K562 (cell line): ENCODE measurements around the gene BRME1.

Experiments used
- CHD1 ChIP-seq: fragments of 200-600 bp; sonication (generic); IDR thresholded peaks from one replicate; pipeline ENCODE4 v1.6.1; 2012; ENCODE audit warnings: mild to moderate bottlenecking, moderate library complexity, low read length, inconsistent platforms
- CHD2 ChIP-seq: IDR thresholded peaks from 2 replicates; pipeline ENCODE4 v1.6.1; 2011; ENCODE audit warnings: low read depth, low read length
- POLR2AphosphoS5 ChIP-seq: IDR thresholded peaks from 2 replicates; pipeline ENCODE4 v1.6.1; 2011; ENCODE audit warnings: mild to moderate bottlenecking, low read depth, low read length, moderate library complexity; ENCODE audit not compliant: control insufficient read depth, insufficient read depth
- ZNF124 ChIP-seq: sonication (generic); formaldehyde crosslinking; IDR thresholded peaks from 2 replicates; pipeline ENCODE4 v1.8.1; 2022; ENCODE audit warnings: missing genetic modification reagents
- TF ChIP-seq, protein P1 (sequence below), 3 experiments: IDR thresholded peaks in 2 of 3; conservative IDR thresholded peaks in 1 of 3; 2 replicates each; pipeline ENCODE4 v1.5.1; 2011 to 2012; ENCODE audit warnings: low read length in 3 of 3, mild to moderate bottlenecking in 3 of 3, control low read depth in 2 of 3, improper control_type of control experiment in 1 of 3, inconsistent platforms in 1 of 3, low read depth in 1 of 3, mixed read lengths in 1 of 3, moderate library complexity in 1 of 3; ENCODE audit not compliant: insufficient read depth in 2 of 3

DNA sequence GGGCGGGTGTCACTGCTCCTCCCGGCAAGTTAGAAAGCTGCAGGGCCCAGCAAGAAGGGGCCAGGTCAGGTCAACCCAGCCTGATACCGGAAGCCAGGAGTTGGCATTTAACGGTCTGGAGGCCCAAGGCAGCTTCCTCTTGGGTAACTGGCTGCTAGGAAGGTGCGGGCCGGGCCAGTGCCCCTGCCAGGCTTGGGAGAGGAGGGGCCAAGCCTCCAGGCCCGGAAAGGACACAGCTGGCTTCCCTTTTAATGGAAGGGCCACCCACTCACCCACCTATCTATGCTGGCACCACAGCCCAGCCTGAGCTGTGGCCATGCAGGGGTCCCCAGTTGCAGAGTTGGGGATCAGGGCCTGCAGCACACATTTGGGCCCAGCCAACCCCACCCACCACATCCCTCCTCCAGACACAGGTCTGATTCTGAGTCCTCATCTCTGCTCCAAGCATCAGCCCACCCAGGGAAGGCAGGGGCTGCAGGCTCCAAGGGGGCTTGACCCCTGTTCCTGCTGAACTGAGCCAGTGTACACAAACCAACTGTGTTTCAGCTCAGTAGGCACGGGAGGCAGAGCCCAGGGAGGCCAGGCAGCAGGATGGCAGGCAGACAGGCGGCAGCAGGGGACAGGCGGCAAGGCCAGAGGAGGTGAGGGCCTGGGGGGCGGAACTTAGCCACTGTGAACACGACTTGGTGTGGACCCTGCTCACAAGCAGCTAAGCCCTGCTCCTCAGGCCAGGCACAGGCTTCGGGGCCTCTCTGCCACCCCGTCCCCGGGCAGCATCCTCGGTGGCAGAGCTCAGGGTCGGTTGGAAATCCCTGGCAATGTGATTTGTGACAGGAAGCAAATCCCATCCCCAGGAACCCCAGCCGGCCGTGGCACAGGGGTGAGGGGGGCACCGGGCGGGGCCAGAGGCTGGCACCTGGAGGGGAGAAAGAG is 69.9 kb downstream of the BRME1 start:
- TF ChIP-seq ZNF124 (CRISPR knock-in tag) (no peak), CHD2 (no peak), POLR2AphosphoS5 (peak; percentile 38; the same call in 1 of the 2 replicates), CHD1 (no peak)
- TF ChIP-seq, protein P1, sequence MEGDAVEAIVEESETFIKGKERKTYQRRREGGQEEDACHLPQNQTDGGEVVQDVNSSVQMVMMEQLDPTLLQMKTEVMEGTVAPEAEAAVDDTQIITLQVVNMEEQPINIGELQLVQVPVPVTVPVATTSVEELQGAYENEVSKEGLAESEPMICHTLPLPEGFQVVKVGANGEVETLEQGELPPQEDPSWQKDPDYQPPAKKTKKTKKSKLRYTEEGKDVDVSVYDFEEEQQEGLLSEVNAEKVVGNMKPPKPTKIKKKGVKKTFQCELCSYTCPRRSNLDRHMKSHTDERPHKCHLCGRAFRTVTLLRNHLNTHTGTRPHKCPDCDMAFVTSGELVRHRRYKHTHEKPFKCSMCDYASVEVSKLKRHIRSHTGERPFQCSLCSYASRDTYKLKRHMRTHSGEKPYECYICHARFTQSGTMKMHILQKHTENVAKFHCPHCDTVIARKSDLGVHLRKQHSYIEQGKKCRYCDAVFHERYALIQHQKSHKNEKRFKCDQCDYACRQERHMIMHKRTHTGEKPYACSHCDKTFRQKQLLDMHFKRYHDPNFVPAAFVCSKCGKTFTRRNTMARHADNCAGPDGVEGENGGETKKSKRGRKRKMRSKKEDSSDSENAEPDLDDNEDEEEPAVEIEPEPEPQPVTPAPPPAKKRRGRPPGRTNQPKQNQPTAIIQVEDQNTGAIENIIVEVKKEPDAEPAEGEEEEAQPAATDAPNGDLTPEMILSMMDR (IDR thresholded peaks at IDR 0.05 in 2 of 3, conservative IDR thresholded peaks at IDR 0.05 in 1 of 3; ENCODE audit: insufficient read depth in 2 of 3, low read depth in 1 of 3, low read length in 3 of 3): no peak
